ENCODE results near the gene CCDC137. TPM values are rescaled to one million over a fixed set of nuclear protein-coding genes. Genes with fewer than 3 reads are reported as not detected.

CCDC137 gene
- total RNA-seq, 2 donors from 2014 or later = 7.3 to 10.8 TPM

DNA sequence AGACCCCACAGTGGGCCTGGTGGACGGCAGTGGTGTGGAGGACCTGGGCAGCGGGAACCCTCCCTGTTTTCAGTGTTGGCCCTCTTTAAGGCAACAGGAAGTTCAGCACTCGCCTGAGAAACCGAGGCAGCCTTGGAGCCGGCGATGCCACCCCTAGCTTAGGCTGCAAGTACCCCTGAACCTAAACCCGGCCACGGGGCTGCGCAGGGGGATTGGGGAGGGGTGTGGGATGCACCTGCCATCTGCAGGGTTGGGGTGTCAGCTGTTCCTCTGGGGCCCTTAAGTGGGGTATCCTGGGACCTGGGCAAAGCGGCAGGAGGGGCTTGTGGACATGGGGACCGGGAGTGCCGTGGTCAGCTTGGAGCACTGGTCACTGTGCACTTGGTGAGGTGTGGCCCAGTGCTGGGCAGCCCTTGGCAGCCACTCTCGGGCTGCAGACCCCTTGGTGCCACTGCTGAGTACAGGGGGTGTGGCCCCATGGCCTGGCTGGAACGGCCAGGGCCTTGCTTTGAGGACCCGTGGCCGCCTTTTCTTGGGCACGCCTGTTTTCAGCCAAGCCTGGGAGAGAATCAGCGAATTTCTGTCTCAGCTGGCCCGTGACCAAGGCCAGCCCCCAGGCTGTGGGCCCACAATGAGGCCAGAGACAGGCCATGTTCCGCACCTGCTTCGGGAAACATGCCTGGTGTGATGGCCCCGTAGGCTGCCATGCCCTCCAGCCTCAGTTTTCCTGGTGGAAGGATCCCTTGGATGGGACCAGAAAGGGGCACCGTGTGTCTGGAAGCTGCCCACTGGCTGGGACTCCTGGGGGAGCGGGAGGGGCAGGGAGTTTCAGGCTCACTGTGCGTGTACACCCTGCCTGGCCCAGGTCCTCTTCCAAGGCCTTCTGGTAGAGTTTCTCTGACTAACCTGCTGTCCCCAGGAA, 41.4 kb downstream of the CCDC137 start:
- no peak overlapping the region for H3K4me3 ChIP-seq
- DNase-seq (ENCODE audit: low spot score) (no peak), ATAC-seq (ENCODE audit: insufficient number of reproducible peaks, low FRiP score, low read depth) (no peak)
- H3K4me1 ChIP-seq (ENCODE audit: control insufficient read depth in 1 of 2, low read depth in 2 of 2) = peaks cover 21 to 35% of the 10 kb centered on the region in 2 donors
- no peak overlapping the region for H3K27ac ChIP-seq
- H3K36me3 ChIP-seq = peaks cover 10% of the 10 kb centered on the region
- H3K27me3 ChIP-seq (replicated peaks; ENCODE audit: insufficient read depth) = no peaks in the 10 kb centered on the region
- H3K9me3 ChIP-seq = no peaks in the 10 kb centered on the region
- TF ChIP-seq, protein P1, sequence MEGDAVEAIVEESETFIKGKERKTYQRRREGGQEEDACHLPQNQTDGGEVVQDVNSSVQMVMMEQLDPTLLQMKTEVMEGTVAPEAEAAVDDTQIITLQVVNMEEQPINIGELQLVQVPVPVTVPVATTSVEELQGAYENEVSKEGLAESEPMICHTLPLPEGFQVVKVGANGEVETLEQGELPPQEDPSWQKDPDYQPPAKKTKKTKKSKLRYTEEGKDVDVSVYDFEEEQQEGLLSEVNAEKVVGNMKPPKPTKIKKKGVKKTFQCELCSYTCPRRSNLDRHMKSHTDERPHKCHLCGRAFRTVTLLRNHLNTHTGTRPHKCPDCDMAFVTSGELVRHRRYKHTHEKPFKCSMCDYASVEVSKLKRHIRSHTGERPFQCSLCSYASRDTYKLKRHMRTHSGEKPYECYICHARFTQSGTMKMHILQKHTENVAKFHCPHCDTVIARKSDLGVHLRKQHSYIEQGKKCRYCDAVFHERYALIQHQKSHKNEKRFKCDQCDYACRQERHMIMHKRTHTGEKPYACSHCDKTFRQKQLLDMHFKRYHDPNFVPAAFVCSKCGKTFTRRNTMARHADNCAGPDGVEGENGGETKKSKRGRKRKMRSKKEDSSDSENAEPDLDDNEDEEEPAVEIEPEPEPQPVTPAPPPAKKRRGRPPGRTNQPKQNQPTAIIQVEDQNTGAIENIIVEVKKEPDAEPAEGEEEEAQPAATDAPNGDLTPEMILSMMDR (IDR thresholded peaks at IDR 0.05) = no peak

DNA sequence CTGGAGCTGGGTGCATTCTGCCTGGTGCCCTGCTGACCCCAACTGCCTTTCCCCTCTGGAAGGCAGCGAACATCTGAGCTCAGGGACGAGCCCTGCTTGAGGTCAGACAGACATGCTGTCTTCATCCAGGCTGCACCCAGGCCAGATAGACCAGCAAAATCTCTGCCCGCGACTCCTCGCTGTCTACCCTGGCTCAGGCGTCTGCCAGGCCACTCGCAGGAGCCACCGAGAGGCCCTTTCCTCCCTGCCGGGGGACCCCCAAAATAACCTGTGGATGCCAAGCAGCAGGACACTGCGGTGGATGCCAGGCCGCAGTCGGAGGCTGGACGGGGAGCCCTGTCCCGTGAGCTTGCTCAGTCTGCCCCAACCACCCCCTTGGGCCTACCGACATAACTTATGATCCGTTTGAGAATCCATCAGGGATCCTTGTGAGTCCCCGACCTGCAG, 42.2 kb downstream of the CCDC137 start:
- Histone ChIP-seq H3K27me3 (replicated peaks; ENCODE audit: insufficient read depth) (no peaks in the 10 kb centered on the region), H3K27ac (no peak overlapping the region), H3K9me3 (no peaks in the 10 kb centered on the region), H3K36me3 (peaks cover 10% of the 10 kb centered on the region), H3K4me1 (ENCODE audit: control insufficient read depth in 1 of 2, low read depth in 2 of 2) (peaks cover 23 to 40% of the 10 kb centered on the region in 2 donors), H3K4me3 (no peak overlapping the region)
- no peak for ATAC-seq (ENCODE audit: insufficient number of reproducible peaks, low FRiP score, low read depth)
- no peak for DNase-seq (ENCODE audit: low spot score)
- TF ChIP-seq, protein P1 (IDR thresholded peaks at IDR 0.05) = no peak

DNA sequence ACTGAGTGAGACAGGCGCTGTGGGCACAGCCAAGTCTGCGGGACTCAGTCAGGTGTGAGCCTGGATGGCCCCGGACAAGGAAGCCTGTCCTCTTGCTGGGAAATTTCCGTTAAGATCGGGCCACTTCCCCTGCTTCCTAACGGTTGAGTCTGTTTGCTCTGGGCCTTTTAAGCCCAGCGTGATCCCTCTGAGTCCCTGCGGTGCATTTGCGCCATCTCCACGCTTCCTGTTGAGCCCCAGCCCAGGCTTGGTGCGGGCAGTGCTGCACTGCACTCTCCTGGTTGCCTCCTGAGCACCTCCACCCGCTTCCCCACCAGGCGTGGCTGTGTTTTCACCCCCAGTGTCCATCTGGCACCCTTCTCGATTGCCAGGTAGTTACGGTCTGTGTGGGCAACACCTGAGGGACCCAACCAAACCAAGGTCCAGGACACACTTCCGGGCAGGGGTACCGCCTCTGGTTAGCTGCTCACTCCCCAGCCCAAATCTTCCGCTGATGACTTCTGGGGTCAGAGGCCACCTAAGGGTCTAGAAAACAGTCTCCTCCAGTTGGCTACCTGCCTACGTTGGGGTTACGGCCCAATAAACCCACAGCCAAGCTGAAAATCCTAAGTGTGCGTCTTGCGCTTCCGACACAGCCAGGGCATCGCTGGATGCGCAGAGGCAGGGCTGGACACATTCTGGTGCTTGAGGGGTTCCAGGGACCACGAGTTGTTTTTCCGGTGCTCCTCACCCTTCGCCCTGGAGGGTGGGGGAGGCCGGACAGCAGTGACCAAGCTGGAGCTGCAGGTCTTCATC, 44.2 kb downstream of the CCDC137 start:
- DNase-seq (ENCODE audit: low spot score) (no peak), ATAC-seq (ENCODE audit: insufficient number of reproducible peaks, low FRiP score, low read depth) (no peak)
- TF ChIP-seq, protein P1 (IDR thresholded peaks at IDR 0.05) = no peak
- Histone ChIP-seq H3K27me3 (replicated peaks; ENCODE audit: insufficient read depth) (no peaks in the 10 kb centered on the region), H3K4me3 (peak overlapping the region; percentile 91), H3K27ac (no peak overlapping the region), H3K9me3 (no peaks in the 10 kb centered on the region), H3K4me1 (ENCODE audit: control insufficient read depth in 1 of 2, low read depth in 2 of 2) (peaks cover 16 to 34% of the 10 kb centered on the region in 2 donors), H3K36me3 (peaks cover 10% of the 10 kb centered on the region)

DNA sequence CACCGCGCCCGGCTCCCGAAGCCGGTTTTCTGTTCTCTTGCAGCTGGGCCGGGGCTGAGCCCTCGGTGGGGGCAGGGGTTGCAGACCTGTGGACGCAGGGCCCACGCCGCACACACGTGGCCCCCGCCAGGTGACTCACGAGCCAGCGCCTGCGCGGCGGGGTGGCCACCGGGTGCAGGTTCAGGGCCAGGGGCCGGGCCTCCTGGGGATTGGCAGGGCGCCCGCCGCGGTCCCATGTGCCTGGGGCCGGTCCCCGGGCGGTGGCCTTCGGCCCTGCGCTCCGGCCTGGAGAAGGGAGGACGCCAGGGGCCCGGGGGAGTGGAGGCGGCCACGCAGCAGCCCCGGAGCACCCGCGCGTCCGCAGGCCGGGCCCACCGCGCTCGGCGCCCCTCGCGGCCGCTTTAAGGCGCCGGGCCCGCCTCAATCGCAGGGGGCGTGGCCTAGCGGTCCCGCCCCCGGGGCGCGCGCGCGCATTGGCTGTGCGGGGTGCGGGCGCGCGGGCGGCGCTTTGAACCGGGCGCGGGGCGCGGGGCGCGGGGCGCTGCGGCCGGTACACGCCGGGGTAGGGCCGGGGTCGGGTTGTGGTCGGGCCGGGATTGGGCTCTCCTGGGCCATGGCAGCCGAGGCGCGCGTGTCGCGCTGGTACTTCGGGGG, 45.4 kb downstream of the CCDC137 start, which contains the start of gene SLC25A10:
SLC25A10 (plus strand) TSS at position 471 of the 654 bp plus-strand sequence; CDS start at position 614, 143 bp downstream.
- DNase-seq (ENCODE audit: low spot score) (no peak), ATAC-seq (ENCODE audit: insufficient number of reproducible peaks, low FRiP score, low read depth) (peak; percentile 80)
- Histone ChIP-seq H3K36me3 (peaks cover 2% of the 10 kb centered on the region), H3K4me1 (ENCODE audit: control insufficient read depth in 1 of 2, low read depth in 2 of 2) (peaks cover 16 to 34% of the 10 kb centered on the region in 2 donors), H3K9me3 (no peaks in the 10 kb centered on the region), H3K27ac (no peak within 1 kb of the TSS), H3K27me3 (replicated peaks; ENCODE audit: insufficient read depth) (no peaks in the 10 kb centered on the region), H3K4me3 (peak within 1 kb of the TSS; percentile 91)
- TF ChIP-seq, protein P1 (IDR thresholded peaks at IDR 0.05) = no peak

Data from thoracic aorta (tissue), 2 donors.